Measurements from ENCODE around the gene UBXN4. TPM values are rescaled to one million over a fixed set of nuclear protein-coding genes. Genes with fewer than 3 reads are reported as not detected.

UBXN4 gene
- total RNA-seq, 1 donor from 2014 or later, result 94.3 TPM

DNA sequence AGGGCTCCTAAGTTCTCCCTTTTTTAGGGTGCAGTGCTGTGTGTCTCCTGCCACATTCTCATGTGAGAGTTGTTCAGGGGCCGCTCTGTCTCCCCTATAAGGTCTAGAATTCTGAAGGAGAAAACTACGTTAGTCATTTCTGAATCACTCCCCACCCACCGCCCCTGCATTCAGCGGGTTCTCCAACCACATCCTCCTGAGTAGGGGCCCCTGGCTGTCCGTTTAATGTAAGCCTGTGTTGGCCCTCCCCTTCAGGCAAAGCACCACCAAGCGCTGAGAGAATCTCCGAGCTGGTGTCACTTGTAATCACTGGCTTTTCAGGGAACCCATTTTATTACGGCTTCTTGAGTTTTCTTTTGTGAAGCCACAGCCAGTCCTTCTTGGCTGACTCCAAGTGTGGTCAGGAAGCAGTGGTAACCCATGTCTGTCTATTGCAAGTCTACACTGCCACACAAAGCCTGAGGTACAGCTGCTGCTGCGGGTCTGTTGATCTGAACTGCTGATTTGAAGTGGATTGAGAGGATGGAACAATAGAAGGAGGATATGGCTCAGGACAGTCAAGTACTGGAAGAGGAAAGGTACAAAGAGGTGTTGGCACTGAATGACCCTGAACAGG, 78.5 kb downstream of the UBXN4 start:
- no peaks in the 10 kb centered on the region for H3K4me1 ChIP-seq
- no peak overlapping the region for H3K4me2 ChIP-seq
- no peak for TF ChIP-seq CTCF (IDR thresholded peaks at IDR 0.05)
- no peak for TF ChIP-seq EZH2phosphoT487 (IDR thresholded peaks at IDR 0.05)
- TF ChIP-seq EZH2 (IDR thresholded peaks at IDR 0.05), result no peak
- no peak overlapping the region for H3K4me3 Mint-ChIP-seq
- H3K27me3 ChIP-seq, result no peaks in the 10 kb centered on the region
- no peaks in the 10 kb centered on the region for H4K20me1 ChIP-seq (ENCODE audit: low read depth)
- H3K36me3 Mint-ChIP-seq, result no peaks in the 10 kb centered on the region
- peaks cover 2% of the 10 kb centered on the region for H3K4me1 Mint-ChIP-seq
- no peak for DNase-seq (ENCODE audit: low spot score)
- no peaks in the 10 kb centered on the region for H3K36me3 ChIP-seq
- H2AFZ ChIP-seq (replicated peaks), result no peak overlapping the region
- H3K9me3 ChIP-seq (ENCODE audit: low read depth), result no peaks in the 10 kb centered on the region
- no peak overlapping the region for H3K27ac ChIP-seq
- no peaks in the 10 kb centered on the region for H3K9me3 Mint-ChIP-seq
- H3F3A ChIP-seq (ENCODE audit: low read depth), result no peaks in the 10 kb centered on the region
- H3K9ac ChIP-seq, result no peak overlapping the region
- peaks cover 13% of the 10 kb centered on the region for H3K27me3 Mint-ChIP-seq (ENCODE audit: insufficient read depth, low read depth)
- peak overlapping the region; percentile 30 for H3K27ac Mint-ChIP-seq
- H3K79me2 ChIP-seq (ENCODE audit: low read depth), result no peaks in the 10 kb centered on the region
- no peak overlapping the region for H3K4me3 ChIP-seq

DNA sequence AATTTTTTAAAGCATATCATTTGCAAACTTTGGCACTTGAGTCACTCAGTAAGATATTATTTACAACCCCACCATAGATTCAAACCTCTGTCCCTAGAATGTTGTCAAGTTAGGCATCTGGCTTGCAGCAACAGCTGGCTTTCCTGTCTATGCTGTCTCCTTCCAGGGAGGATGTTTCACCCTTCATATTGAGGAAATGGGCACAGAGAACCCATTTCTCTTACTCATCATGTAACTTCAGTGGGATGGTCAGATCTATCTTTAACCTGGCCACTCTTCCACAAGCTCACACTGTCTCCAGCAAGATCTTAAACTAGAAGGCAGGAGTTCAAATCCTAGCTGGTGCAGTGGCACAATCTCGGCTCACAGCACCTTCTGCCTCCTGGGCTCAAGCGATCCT, 79.5 kb downstream of the UBXN4 start:
- Histone ChIP-seq H3K27me3 (no peaks in the 10 kb centered on the region), H2AFZ (replicated peaks) (no peak overlapping the region), H3K79me2 (ENCODE audit: low read depth) (no peaks in the 10 kb centered on the region), H3F3A (ENCODE audit: low read depth) (no peaks in the 10 kb centered on the region), H3K27ac (no peak overlapping the region), H3K4me3 (no peak overlapping the region), H3K36me3 (no peaks in the 10 kb centered on the region), H3K4me2 (no peak overlapping the region), H3K9me3 (ENCODE audit: low read depth) (no peaks in the 10 kb centered on the region), H3K4me1 (no peaks in the 10 kb centered on the region), H3K9ac (no peak overlapping the region), H4K20me1 (ENCODE audit: low read depth) (no peaks in the 10 kb centered on the region)
- H3K4me3 Mint-ChIP-seq, result no peak overlapping the region
- no peak for TF ChIP-seq EZH2 (IDR thresholded peaks at IDR 0.05)
- no peak for TF ChIP-seq CTCF (IDR thresholded peaks at IDR 0.05)
- no peak for TF ChIP-seq EZH2phosphoT487 (IDR thresholded peaks at IDR 0.05)
- peaks cover 10% of the 10 kb centered on the region for H3K27me3 Mint-ChIP-seq (ENCODE audit: insufficient read depth, low read depth)
- no peaks in the 10 kb centered on the region for H3K9me3 Mint-ChIP-seq
- no peak for DNase-seq (ENCODE audit: low spot score)
- H3K36me3 Mint-ChIP-seq, result no peaks in the 10 kb centered on the region
- H3K27ac Mint-ChIP-seq, result peak overlapping the region; percentile 63
- peaks cover 5% of the 10 kb centered on the region for H3K4me1 Mint-ChIP-seq

GRCh38 chr2:135822855-135823254, 81.2 kb downstream of the UBXN4 start:
- H3K36me3 Mint-ChIP-seq, result no peaks in the 10 kb centered on the region
- no peak for DNase-seq (ENCODE audit: low spot score)
- peaks cover 10% of the 10 kb centered on the region for H3K27me3 Mint-ChIP-seq (ENCODE audit: insufficient read depth, low read depth)
- Histone ChIP-seq H3K4me1 (peaks cover 5% of the 10 kb centered on the region), H3K27me3 (no peaks in the 10 kb centered on the region), H4K20me1 (ENCODE audit: low read depth) (no peaks in the 10 kb centered on the region), H3K4me3 (no peak overlapping the region), H3K36me3 (no peaks in the 10 kb centered on the region), H2AFZ (replicated peaks) (no peak overlapping the region), H3K4me2 (no peak overlapping the region), H3K79me2 (ENCODE audit: low read depth) (no peaks in the 10 kb centered on the region), H3K9me3 (ENCODE audit: low read depth) (no peaks in the 10 kb centered on the region), H3K27ac (no peak overlapping the region), H3F3A (ENCODE audit: low read depth) (no peaks in the 10 kb centered on the region), H3K9ac (no peak overlapping the region)
- H3K4me3 Mint-ChIP-seq, result no peak overlapping the region
- TF ChIP-seq EZH2 (IDR thresholded peaks at IDR 0.05) (no peak), CTCF (IDR thresholded peaks at IDR 0.05) (no peak), EZH2phosphoT487 (IDR thresholded peaks at IDR 0.05) (no peak)
- H3K27ac Mint-ChIP-seq, result no peak overlapping the region
- peaks cover 5% of the 10 kb centered on the region for H3K4me1 Mint-ChIP-seq
- H3K9me3 Mint-ChIP-seq, result no peaks in the 10 kb centered on the region
